ENCODE measurements around the gene ADGRF1. TPM values are rescaled to one million over a fixed set of nuclear protein-coding genes. Genes with fewer than 3 reads are reported as not detected.

The ADGRF1 gene
- total RNA-seq, 2 experiments from 2014 or later, result not detected

DNA sequence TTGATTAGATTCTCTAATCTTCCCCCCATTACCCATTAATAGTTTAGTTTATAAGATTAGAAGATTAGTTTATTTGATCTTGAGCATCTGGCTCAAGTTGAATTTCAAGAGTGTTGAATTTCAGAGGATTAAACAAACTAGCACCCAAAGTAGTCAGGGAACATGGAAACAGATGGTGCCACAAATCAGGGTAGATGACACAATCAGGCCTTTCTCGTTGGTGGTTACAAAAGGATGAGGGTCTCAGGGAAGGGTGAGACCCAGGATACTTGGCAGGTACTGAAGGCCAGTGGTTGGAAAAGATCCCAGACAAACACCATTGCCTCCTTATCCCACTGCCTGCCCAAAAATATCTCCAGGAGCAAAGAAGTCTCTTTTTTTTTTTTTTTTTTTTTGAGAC, 29.5 kb upstream of the ADGRF1 start:
- DNase-seq (no peak), ATAC-seq (no peak)
- TF ChIP-seq, protein P1, sequence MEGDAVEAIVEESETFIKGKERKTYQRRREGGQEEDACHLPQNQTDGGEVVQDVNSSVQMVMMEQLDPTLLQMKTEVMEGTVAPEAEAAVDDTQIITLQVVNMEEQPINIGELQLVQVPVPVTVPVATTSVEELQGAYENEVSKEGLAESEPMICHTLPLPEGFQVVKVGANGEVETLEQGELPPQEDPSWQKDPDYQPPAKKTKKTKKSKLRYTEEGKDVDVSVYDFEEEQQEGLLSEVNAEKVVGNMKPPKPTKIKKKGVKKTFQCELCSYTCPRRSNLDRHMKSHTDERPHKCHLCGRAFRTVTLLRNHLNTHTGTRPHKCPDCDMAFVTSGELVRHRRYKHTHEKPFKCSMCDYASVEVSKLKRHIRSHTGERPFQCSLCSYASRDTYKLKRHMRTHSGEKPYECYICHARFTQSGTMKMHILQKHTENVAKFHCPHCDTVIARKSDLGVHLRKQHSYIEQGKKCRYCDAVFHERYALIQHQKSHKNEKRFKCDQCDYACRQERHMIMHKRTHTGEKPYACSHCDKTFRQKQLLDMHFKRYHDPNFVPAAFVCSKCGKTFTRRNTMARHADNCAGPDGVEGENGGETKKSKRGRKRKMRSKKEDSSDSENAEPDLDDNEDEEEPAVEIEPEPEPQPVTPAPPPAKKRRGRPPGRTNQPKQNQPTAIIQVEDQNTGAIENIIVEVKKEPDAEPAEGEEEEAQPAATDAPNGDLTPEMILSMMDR (IDR thresholded peaks at IDR 0.05), result no peak
- H3K4me1 Mint-ChIP-seq (ENCODE audit: low read depth), result no peaks in the 10 kb centered on the region
- no peaks in the 10 kb centered on the region for H3K36me3 Mint-ChIP-seq (ENCODE audit: low read depth)
- intact Hi-C loops (cut with micrococcal nuclease), result no loop called here
- ChIA-PET POLR2A (no interaction called here), CTCF (no interaction called here)
- H3K9me3 Mint-ChIP-seq, result peaks cover 1% of the 10 kb centered on the region
- H3K4me3 Mint-ChIP-seq, result no peak overlapping the region
- no peak overlapping the region for H3K27ac Mint-ChIP-seq
- peaks cover 9% of the 10 kb centered on the region for H3K27me3 Mint-ChIP-seq

DNA sequence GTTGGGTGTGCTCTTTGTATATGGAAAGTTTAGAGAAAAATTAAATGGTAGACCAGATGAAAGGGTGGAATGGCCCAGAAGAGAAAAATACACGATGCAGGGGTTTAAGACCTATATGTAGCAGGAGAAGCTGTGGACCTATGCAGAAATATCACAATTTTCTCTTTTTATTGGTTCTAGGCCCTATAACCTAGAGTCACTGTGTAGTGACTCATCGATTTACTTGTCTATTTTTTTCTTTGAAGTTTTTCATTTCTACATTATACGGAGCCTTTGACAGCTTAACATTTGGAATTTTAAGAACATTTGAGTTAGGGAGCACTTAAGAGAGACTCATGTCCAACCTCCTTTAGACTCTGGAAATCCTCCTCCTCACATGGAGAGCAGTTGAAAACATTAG, 28.3 kb upstream of the ADGRF1 start:
- DNase-seq (no peak), ATAC-seq (no peak)
- TF ChIP-seq, protein P1 (IDR thresholded peaks at IDR 0.05), result no peak
- Mint-ChIP-seq H3K36me3 (ENCODE audit: low read depth) (no peaks in the 10 kb centered on the region), H3K4me3 (no peak overlapping the region), H3K9me3 (peaks cover 1% of the 10 kb centered on the region), H3K27ac (no peak overlapping the region), H3K27me3 (peaks cover 5% of the 10 kb centered on the region), H3K4me1 (ENCODE audit: low read depth) (no peaks in the 10 kb centered on the region)
- CTCF ChIA-PET, result no interaction called here
- POLR2A ChIA-PET, result no interaction called here
- intact Hi-C loops (cut with micrococcal nuclease), result no loop called here

DNA sequence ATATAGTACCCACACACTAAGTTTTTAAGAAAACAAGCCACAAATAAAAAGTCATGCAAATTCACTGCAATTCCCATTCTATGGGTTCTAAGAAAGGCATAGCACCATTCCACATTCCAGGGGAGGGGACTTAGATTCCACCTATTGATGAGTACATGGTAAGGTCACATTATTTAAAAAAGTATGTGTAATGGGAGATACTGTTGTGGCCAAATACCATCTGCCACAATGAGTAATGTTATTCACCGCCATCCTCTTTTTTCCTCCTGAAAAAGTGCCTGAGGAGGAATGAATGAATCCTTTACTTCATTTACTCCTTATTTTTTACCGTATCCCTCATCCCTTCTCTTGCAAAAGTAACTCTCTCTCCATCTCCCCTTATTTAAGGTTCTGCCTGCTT, 27.0 kb upstream of the ADGRF1 start:
- ATAC-seq (no peak), DNase-seq (no peak)
- no peaks in the 10 kb centered on the region for H3K4me1 Mint-ChIP-seq (ENCODE audit: low read depth)
- H3K27me3 Mint-ChIP-seq, result peaks cover 1% of the 10 kb centered on the region
- H3K36me3 Mint-ChIP-seq (ENCODE audit: low read depth), result no peaks in the 10 kb centered on the region
- intact Hi-C loops (cut with micrococcal nuclease), result no loop called here
- no peak overlapping the region for H3K27ac Mint-ChIP-seq
- ChIA-PET CTCF (no interaction called here), POLR2A (no interaction called here)
- H3K9me3 Mint-ChIP-seq, result peaks cover 1% of the 10 kb centered on the region
- no peak overlapping the region for H3K4me3 Mint-ChIP-seq
- TF ChIP-seq, protein P1 (IDR thresholded peaks at IDR 0.05), result no peak

DNA sequence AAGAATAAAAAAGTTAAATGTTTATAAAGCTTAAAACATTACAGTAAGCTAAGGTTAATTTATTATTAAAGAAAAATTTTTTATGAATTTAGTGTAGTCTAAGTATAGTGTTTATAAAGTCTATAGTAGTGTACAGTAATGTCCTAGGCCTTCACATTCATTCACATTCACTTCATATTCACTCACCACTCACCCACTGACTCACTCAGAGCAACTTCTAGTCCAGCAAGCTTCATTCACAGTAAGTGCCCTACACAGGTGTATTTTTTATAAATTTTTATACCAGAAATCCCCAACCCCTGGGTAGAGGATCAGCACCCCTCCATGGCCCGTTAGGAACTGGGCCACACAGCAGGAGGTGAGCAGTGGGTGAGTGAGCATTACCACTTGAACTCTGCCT, 24.3 kb upstream of the ADGRF1 start:
- intact Hi-C loops (cut with micrococcal nuclease), result no loop called here
- DNase-seq (no peak), ATAC-seq (no peak)
- Mint-ChIP-seq H3K27me3 (peaks cover 1% of the 10 kb centered on the region), H3K4me1 (ENCODE audit: low read depth) (no peaks in the 10 kb centered on the region), H3K36me3 (ENCODE audit: low read depth) (no peaks in the 10 kb centered on the region), H3K4me3 (no peak overlapping the region), H3K9me3 (peaks cover 1% of the 10 kb centered on the region), H3K27ac (no peak overlapping the region)
- ChIA-PET POLR2A (interaction anchor here (1.3 kb wide), 1 partner anchor 261 kb away, joined by 3 read pairs; no protein-coding TSS in a partner anchor), CTCF (interaction anchor here (0.6 to 2.2 kb wide), 5 partner anchors 10 to 217 kb away, joined by 3 to 7 read pairs (median 3); no protein-coding TSS in a partner anchor)
- TF ChIP-seq, protein P1 (IDR thresholded peaks at IDR 0.05), result no peak

DNA sequence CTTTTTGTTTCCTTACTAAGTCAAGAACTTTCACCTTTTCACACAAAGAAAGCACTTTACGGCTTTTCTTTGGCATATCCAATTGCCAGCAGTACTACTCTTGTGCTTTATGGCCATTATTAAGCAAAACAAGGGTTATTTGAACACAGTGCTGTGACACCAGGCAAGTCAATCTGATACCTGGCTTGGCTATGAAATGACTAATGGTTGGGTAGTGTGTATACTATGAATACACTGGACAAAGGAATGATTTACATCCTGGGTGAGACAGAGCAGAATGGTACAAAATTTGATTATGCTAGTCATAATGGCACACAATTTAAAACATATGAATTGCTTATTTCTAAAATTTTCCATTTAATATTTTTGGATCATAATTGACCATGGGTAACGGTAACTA, 22.1 kb upstream of the ADGRF1 start:
- no peaks in the 10 kb centered on the region for H3K36me3 Mint-ChIP-seq (ENCODE audit: low read depth)
- ChIA-PET CTCF (no interaction called here), POLR2A (no interaction called here)
- ATAC-seq, result no peak
- no peaks in the 10 kb centered on the region for H3K27me3 Mint-ChIP-seq
- no peaks in the 10 kb centered on the region for H3K9me3 Mint-ChIP-seq
- no peak overlapping the region for H3K27ac Mint-ChIP-seq
- TF ChIP-seq, protein P1 (IDR thresholded peaks at IDR 0.05), result no peak
- no peak overlapping the region for H3K4me3 Mint-ChIP-seq
- intact Hi-C loops (cut with micrococcal nuclease), result no loop called here
- no peaks in the 10 kb centered on the region for H3K4me1 Mint-ChIP-seq (ENCODE audit: low read depth)
- no peak for DNase-seq
